T-cell (primary cell): ENCODE results near the gene PRPF40B. TPM values are rescaled to one million over a fixed set of nuclear protein-coding genes. Genes with fewer than 3 reads are reported as not detected.

Source experiments
- ATAC-seq, 4 experiments: fragments of 200-7000 bp in 3 of 4; fragments of 150-1000 bp in 1 of 4; cut with Tn5 transposase; replicated peaks in 1 of 4; 1 replicate in 3 of 4; 2 replicates in 1 of 4; pipeline ENCODE4 v1.10.0; 2021; ENCODE audit warnings: moderate library complexity in 3 of 4, mild to moderate bottlenecking in 2 of 4, moderate number of reproducible peaks in 1 of 4
- CTCF ChIA-PET, 2 donors: fragments of 300-600 bp; sonication (Branson Sonifier 250); formaldehyde crosslinking; loops; one replicate each; lab custom pipeline; 2022; ENCODE audit warnings: antibody characterized with exemption in 2 of 2; lab: Charles Lee
- POLR2A ChIA-PET, 2 donors: fragments of 300-600 bp; sonication (Branson Sonifier 250); formaldehyde crosslinking; loops; one replicate each; lab custom pipeline; 2022; ENCODE audit warnings: antibody characterized with exemption in 2 of 2; lab: Charles Lee
- DNase-seq, 35 experiments: peaks; one replicate each; pipeline versions ENCODE4 v3.0.0 to v3.0.0-alpha.2; 2013 to 2023
- H3K27ac ChIP-seq: one replicate; pipeline ENCODE4 v1.5.1; 2013; ENCODE audit warnings: low read length
- H3K27me3 ChIP-seq, 2 experiments: replicated peaks in 1 of 2; 1 replicate in 1 of 2; 2 replicates in 1 of 2; pipeline versions ENCODE4 v1.6.1 to v1.7.0; 2013; ENCODE audit warnings: low read length in 1 of 2, mixed read lengths in 1 of 2; ENCODE audit not compliant: control insufficient read depth in 2 of 2, insufficient read depth in 2 of 2; ENCODE audit errors: extremely low read depth in 1 of 2
- H3K36me3 ChIP-seq, 2 donors: 1 replicate in 1 of 2; 2 replicates in 1 of 2; pipeline versions ENCODE4 v1.6.1 to v1.7.0; 2013; ENCODE audit warnings: low read length in 1 of 2; ENCODE audit not compliant: control insufficient read depth in 2 of 2, insufficient read depth in 1 of 2; ENCODE audit errors: extremely low read depth in 1 of 2
- H3K4me1 ChIP-seq, 2 experiments: 1 replicate in 1 of 2; 2 replicates in 1 of 2; pipeline versions ENCODE4 v1.6.1 to v1.7.0; 2013; ENCODE audit warnings: low read length in 2 of 2, mixed read lengths in 1 of 2; ENCODE audit not compliant: insufficient read depth in 2 of 2, control insufficient read depth in 1 of 2; ENCODE audit errors: extremely low read depth in 1 of 2
- H3K4me3 ChIP-seq, 2 donors: 1 replicate in 1 of 2; 2 replicates in 1 of 2; pipeline versions ENCODE4 v1.5.1 to v1.7.0; 2013; ENCODE audit warnings: mild to moderate bottlenecking in 2 of 2, low read length in 1 of 2, moderate library complexity in 1 of 2; ENCODE audit not compliant: control insufficient read depth in 1 of 2; ENCODE audit errors: extremely low read depth in 1 of 2
- H3K9me3 ChIP-seq: 2 replicates; pipeline ENCODE4 v1.7.0; 2013
- H3K27ac Mint-ChIP-seq, 2 donors: one replicate each; pipeline ENCODE4 v1.8.0; 2020 to 2021; ENCODE audit warnings: mild to moderate bottlenecking in 2 of 2, mixed read lengths in 2 of 2
- H3K27me3 Mint-ChIP-seq, 2 donors: one replicate each; pipeline ENCODE4 v1.8.0; 2021 to 2022; ENCODE audit warnings: mixed read lengths in 2 of 2
- H3K36me3 Mint-ChIP-seq: one replicate; pipeline ENCODE4 v1.8.0; 2021; ENCODE audit warnings: mixed read lengths
- H3K4me1 Mint-ChIP-seq, 3 donors: one replicate each; pipeline ENCODE4 v1.8.0; 2020 to 2022; ENCODE audit warnings: mixed read lengths in 3 of 3, mild to moderate bottlenecking in 1 of 3
- H3K4me3 Mint-ChIP-seq, 3 donors: one replicate each; pipeline ENCODE4 v1.8.0; 2020 to 2022; ENCODE audit warnings: mild to moderate bottlenecking in 3 of 3, mixed read lengths in 3 of 3, moderate library complexity in 3 of 3
- H3K9me3 Mint-ChIP-seq, 3 donors: one replicate each; pipeline ENCODE4 v1.8.0; 2020 to 2022; ENCODE audit warnings: mixed read lengths in 3 of 3
- WGBS: methylation state at CpG from one replicate; pipeline ENCODE4 v1.1.5; 2013; ENCODE audit warnings: missing lambda C conversion rate; ENCODE audit not compliant: insufficient coverage; 5-methylcytosine and 5-hydroxymethylcytosine counted together
- total RNA-seq, 35 experiments: library from RNA in 6 of 35; stranded (reverse) in 6 of 35; fragments of 120-200 nt in 1 of 35; gene quantifications; one replicate each; pipeline versions ENCODE4 v1.2.1 to v1.2.4 and lab custom pipeline; 2013 to 2026

The PRPF40B gene
- total RNA-seq, 5 donors from 2014 or later (not counting 1 experiment from before 2014, with no cell fraction given), result 7.4 to 18.0 (median 16.5) TPM

DNA sequence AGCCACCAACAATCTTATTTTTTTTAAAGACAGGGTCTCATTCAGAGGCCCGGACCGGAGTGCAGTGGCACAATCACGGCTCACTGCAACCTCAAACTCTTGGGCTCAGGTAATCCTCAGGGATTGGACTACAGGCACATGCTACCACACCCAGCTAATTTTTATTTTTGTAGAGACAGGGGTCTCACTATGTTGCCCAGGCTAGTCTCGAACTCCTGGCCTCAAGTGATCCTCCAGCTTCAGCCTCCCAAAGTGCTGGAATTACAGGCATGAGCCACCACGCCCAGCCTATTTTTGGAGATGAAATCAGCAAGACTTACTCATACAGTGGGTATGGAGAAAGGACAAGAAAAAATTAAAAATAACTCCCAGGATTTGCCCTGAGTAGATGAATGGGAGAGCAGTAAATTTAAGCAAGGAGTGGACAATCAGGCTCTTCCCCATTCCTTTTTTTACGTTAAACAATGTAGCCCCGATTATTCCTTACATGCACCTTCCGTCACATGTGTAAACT, 70.6 kb downstream of the PRPF40B start:
- ATAC-seq (no peak), DNase-seq (no peak)
- POLR2A ChIA-PET, result interaction anchor here in 1 of 2 donors (0.7 kb wide), 1 partner anchor 20 kb away, joined by 4 read pairs; no protein-coding TSS in a partner anchor
- Histone ChIP-seq H3K27ac (no peak overlapping the region), H3K4me3 (no peak overlapping the region), H3K27me3 (no peaks in the 10 kb centered on the region), H3K9me3 (no peaks in the 10 kb centered on the region), H3K4me1 (peaks cover 14 to 15% of the 10 kb centered on the region in 2 experiments), H3K36me3 (no peaks in the 10 kb centered on the region)
- Mint-ChIP-seq H3K9me3 (no peaks in the 10 kb centered on the region), H3K27me3 (no peaks in the 10 kb centered on the region), H3K4me3 (no peak overlapping the region), H3K36me3 (no peaks in the 10 kb centered on the region), H3K4me1 (peaks cover 50 to 58% (median 53%) of the 10 kb centered on the region in 3 donors), H3K27ac (no peak overlapping the region)
- CTCF ChIA-PET, result interaction anchor here in 1 of 2 donors (0.9 kb wide), 1 partner anchor 663 kb away, joined by 3 read pairs; no protein-coding TSS in a partner anchor
- 100% methylated on average over 3 of the region's 8 CpGs for WGBS

Other genes starting within 250 kb of the PRPF40B start
- 1 to 10 TPM; 3.4 to 8.0 (median 5.5) TPM for gene KCNH3, start 84.5 kb upstream of the PRPF40B start, total RNA-seq
- 10 to 100 TPM; 66.1 to 89.0 (median 85.7) TPM for gene MCRS1, start 55.4 kb upstream of the PRPF40B start, total RNA-seq
- under 1 TPM in 4 of 5 donors, not detected in 1; 0.32 to 0.65 (median 0.34) TPM for gene FAM186B, start 17.9 kb upstream of the PRPF40B start, total RNA-seq
- gene FMNL3, start 83.8 kb downstream of the PRPF40B start, total RNA-seq, result 10 to 100 TPM; 34.2 to 45.5 (median 41.1) TPM
- 100 to 1,000 TPM; 333 to 426 (median 401) TPM for gene TMBIM6, start 118.0 kb downstream of the PRPF40B start, total RNA-seq
- 10 to 100 TPM; 11.1 to 12.9 (median 12.6) TPM for gene NCKAP5L, start 204.9 kb downstream of the PRPF40B start, total RNA-seq
- 10 to 100 TPM in 3 of 5 donors, 1 to 10 TPM in 2; 4.7 to 12.8 (median 12.3) TPM for gene BCDIN3D, start 219.5 kb downstream of the PRPF40B start, total RNA-seq